Renal cortex interstitium (tissue), 11 donors: ENCODE results near the gene ASIP. TPM values are rescaled to one million over a fixed set of nuclear protein-coding genes. Genes with fewer than 3 reads are reported as not detected.

Experiments
- DNase-seq, 11 donors: peaks; one replicate each; pipeline ENCODE4 v3.0.0-alpha.2; 2013; ENCODE audit warnings: low read depth in 9 of 11, low spot score in 4 of 11; ENCODE audit errors: extremely low read depth in 1 of 11
- polyA plus RNA-seq, 3 donors: library from polyadenylated mRNA; unstranded; fragments of 120-200 nt; gene quantifications; one replicate each; pipeline ENCODE4 v1.2.1, GENCODE V29; 2013; ENCODE audit not compliant: insufficient read length in 3 of 3

Gene ASIP
- polyA plus RNA-seq, 3 donors: 0.69 to 0.88 TPM; not detected in 1

GRCh38 chr20:34300809-34301586, 59.8 kb downstream of the ASIP start:
- no peak for DNase-seq

DNA sequence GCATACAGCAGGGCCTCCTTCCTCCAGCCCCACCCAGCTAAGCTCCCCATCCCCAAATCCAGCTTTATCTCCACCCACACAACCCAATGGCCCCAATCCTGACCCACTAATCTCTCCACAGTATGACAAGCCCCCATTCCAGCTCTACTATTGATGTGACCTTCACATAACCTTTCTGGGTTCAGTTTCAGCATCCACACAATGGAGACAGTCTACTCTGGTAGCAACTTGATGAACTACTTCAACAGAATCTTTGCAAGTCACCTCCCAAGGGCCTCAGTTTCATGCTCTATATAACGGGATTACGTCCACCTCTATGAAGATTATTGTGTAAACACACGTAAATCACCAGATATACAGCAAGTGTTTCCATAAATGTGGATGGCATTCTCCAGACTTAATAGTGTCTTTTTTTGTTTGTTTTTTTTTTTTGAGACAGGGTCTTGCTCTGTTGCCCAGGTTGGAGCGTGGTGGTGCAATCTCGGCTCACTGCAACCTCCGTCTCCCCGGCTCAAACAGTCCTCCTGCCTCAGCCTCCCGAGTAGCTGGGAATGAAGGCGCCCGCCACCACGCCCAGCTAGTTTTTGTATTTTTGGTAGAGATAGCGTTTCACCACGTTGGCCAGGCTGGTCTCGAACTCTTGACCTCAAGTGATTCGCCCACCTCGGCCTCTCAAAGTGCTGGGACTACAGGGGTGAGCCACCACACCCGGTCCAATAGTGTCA, 60.5 kb downstream of the ASIP start:
- no peak for DNase-seq

GRCh38 chr20:34302312-34302722, 61.1 kb downstream of the ASIP start:
- no peak for DNase-seq

DNA sequence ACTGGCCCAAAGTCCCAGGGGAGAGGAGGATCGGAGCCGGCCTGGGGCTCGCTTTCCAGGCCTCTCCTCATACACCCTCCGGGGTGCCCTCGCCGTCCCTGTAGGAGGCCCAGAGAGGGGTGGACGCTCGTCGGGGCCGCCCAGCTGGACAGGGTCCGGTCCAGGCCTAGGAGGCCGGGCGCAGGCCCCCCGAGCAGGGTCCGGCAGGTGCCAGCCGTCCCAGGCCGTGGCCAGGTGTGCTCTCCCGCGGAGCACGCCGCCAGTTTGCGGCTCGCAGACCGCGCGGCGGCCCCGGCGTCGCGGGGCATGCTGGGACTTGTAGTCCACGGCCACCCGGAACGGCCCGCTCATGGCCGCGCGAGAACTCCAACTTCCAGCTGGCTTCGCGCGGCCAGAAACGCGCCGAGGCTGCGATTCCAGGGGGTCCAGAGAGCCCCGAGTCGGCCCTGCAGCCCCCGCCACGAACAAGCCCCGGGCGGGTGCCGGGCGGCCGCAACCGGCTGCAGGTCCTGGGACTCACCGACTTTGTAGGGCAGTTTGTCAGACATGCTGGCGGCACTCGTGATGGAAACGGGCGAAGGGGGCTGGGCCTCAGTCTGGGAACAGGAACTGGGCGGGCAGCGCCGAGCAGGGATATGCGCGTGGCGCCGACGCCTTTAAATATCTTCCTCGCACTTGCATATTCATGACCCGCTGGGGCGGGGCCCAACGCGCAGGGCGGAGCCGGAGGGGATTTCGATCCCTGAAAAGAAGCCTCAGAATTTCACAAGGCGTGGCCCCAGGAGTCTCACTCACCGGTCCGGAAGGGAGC, 61.7 kb downstream of the ASIP start, which contains the start of gene AHCY:
Gene AHCY, minus strand, starts transcription at position 633 of the 811 bp plus-strand sequence. Its CDS starts 85 bp downstream, at position 548.
- DNase-seq: peak; percentile 88 to 94 (median 90)

DNA sequence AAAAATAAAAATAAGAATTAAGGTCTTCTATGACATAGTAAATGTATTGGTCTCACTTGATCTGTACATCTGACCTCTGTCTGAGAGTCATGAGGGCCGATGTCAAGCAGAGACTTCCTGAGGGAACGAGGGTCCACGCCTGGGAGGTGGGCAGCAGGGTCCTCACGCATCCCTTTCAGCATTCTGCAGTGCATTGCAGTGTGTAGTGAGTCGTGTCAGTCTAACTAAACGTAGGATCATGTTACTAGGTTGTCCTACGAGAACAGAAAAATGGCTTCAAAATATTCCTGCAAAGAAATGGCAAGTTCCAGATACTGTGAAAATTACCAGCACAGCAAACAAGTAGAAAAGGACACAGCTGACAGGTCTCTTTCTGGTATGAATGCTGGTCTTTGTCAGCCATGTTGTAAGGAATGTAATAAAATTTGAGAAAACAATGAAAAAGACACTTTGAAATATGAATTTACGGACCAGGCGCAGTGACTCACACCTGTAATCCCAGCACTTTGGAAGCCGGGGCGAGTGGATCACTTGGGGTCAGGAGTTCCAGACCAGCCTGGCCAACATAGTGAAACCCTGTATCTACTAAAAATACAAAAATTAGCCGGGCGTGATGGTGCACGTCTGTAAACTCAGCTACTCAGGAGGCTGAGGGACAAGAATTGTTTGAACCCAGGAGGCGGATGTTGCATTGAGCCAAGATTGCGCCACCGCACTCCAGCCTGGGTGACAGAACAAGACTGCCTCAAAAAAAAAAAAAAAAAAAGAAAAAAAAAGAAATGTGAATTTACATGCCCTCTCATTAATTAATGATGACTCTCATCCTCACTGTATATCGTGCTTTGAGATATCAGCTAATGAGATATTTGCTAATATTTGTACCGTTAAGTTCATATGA, 64.4 kb downstream of the ASIP start:
- no peak for DNase-seq

GRCh38 chr20:34309691-34310090, 68.5 kb downstream of the ASIP start:
- DNase-seq: no peak

- DNase-seq: no peak
These were observed 69.4 kb downstream of the ASIP start for GRCh38 chr20:34310481-34311117.

DNA sequence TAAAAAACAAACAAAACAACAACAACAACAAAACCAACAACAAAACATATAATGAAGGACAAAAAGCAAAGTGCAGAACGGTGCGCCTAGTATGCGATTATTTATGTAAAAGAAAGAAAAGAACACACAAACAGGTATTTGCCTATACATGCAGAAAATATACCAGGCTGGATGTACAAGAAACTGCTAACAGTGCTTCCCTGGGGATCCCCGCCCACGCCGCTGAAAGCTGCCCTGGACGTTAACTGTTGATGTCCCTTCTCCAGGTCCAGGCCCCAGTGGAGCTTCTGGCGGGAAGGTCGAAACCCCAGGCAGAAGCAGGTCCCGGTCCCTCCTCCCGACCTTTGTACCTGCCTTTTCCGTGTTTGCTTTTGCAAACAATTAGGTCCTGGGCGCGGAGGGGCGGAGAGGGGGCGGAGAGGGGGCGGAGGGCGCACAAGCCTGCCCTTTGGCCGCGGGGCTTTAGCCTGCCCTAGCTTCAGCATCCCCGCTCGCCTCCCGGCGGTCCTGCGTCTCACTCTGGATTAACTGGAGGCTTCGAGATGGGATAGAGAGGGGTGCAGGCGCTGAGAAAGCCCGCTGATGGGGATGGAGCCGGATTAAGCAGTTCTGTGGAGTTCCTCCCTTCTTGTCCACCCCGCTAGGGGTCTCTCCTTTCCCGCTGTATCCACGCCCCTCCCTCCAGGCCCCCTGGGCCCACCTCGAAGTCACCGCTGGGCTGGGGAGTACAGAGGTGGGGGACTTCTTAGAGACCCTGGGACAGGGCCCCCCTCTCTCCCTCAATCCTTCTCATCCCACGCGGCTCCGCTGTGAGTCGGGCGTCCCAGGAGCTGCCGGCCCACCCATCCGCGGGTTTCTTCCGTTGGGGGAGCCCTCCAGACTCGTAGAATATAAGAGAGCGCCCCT, 70.1 kb downstream of the ASIP start:
- DNase-seq: no peak

- DNase-seq: no peak
These were observed 70.8 kb downstream of the ASIP start for GRCh38 chr20:34312024-34312460.

DNA sequence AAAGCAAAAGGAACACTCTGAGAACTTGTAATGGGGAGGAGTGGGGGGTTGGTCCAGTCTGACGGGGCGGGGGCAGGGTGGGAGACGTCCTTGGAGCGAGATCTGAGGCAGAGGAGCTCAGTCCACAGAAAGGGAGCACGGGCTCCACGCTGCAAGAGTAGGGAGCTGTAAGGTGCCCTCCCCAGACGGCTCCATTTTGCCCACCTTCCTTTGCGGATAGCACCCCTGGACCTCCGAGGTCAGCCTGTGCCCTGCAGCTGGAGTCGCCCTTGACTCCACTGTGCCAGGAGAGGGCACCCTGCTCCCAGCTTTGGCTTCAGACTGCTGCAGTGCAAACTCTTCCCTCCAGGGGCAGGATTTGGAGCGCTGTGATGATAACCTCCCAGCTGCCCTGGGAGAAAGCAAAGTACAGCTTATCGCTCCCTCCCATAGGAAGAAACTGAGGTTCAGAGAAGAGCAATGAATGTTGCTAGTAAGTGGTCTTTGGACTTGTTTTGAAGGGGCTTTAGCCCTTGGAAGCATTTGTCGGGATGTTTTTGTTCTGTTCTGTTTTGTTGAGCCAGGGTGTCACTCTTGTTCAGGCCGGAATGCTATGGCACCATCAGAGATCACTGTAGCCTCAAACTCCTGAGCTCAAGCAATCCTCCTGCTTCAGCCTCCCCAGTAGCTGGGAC, 71.5 kb downstream of the ASIP start:
- DNase-seq: peak; percentile 60 to 86 (median 77)

DNA sequence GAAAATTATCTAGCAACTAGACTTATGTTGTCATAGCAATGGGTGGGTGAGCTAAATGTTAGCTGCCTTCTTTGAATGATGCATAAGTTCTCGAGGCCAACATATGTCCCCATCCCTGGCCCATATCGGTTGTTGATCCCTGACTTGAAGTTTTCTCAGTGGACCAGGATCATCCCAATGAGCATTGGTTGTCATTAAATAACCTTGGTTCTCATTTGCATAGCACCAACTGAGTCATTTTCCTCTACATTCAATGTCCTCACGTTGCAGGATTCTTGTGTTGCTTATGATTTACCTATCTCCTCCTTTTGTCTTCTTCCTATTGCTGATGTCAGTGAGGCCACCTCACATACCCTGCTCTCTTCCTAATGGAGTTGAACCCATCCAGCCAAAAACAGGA, 74.0 kb downstream of the ASIP start:
- DNase-seq: no peak

GRCh38 chr20:34316196-34316814, 75.1 kb downstream of the ASIP start:
- no peak for DNase-seq
